ENCODE results near the gene FABP7.

- TF ChIP-seq CTCF (conservative IDR thresholded peaks at IDR 0.05 in 1 of 2, IDR thresholded peaks at IDR 0.05 in 1 of 2; ENCODE audit: extremely low read depth in 1 of 2, insufficient read depth in 1 of 2, low read depth in 1 of 2, low read length in 2 of 2) (no peak), EZH2 (IDR thresholded peaks at IDR 0.05; ENCODE audit: borderline replicate concordance, low read length) (no peak)
Observed at GRCh38 chr6:122734529-122735395, 44.8 kb upstream of the FABP7 start.

All from mammary epithelial cell (primary cell).